ENCODE data around the gene SPAG4.

The SPAG4 gene

GRCh38 chr20:35599776-35600120 is 15.9 kb upstream of the SPAG4 start:
- DNase-seq (ENCODE audit: low read depth in 4 of 4, low spot score in 1 of 4): no peak

GRCh38 chr20:35600176-35600992 is 15.2 kb upstream of the SPAG4 start:
- no peak for DNase-seq (ENCODE audit: low read depth in 4 of 4, low spot score in 1 of 4)

GRCh38 chr20:35600993-35601973 is 14.3 kb upstream of the SPAG4 start:
- peak; percentile 52 to 71 (median 60) for DNase-seq (ENCODE audit: low read depth in 4 of 4, low spot score in 1 of 4)

- no peak for DNase-seq (ENCODE audit: low read depth in 4 of 4, low spot score in 1 of 4)
Measured at GRCh38 chr20:35601990-35602389, 13.6 kb upstream of the SPAG4 start.

- DNase-seq (ENCODE audit: low read depth in 4 of 4, low spot score in 1 of 4): no peak
Measured at GRCh38 chr20:35602851-35603495, 12.7 kb upstream of the SPAG4 start.

GRCh38 chr20:35603695-35604448 is 11.8 kb upstream of the SPAG4 start:
- DNase-seq (ENCODE audit: low read depth in 4 of 4, low spot score in 1 of 4): no peak

GRCh38 chr20:35604449-35604747 is 11.2 kb upstream of the SPAG4 start:
- DNase-seq (ENCODE audit: low read depth in 4 of 4, low spot score in 1 of 4): no peak

- no peak for DNase-seq (ENCODE audit: low read depth in 4 of 4, low spot score in 1 of 4)
Measured at GRCh38 chr20:35606127-35606526, 9.5 kb upstream of the SPAG4 start.

- DNase-seq (ENCODE audit: low read depth in 4 of 4, low spot score in 1 of 4): no peak
Measured at GRCh38 chr20:35607003-35607735, 8.5 kb upstream of the SPAG4 start.

- no peak for DNase-seq (ENCODE audit: low read depth in 4 of 4, low spot score in 1 of 4)
Measured at GRCh38 chr20:35610833-35611427, 4.7 kb upstream of the SPAG4 start.

- DNase-seq (ENCODE audit: low read depth in 4 of 4, low spot score in 1 of 4): no peak
Measured at GRCh38 chr20:35611482-35611881, 4.1 kb upstream of the SPAG4 start.

- DNase-seq (ENCODE audit: low read depth in 4 of 4, low spot score in 1 of 4): peak in 1 of 4 experiments; percentile 58
Measured at GRCh38 chr20:35616465-35617396, 1.1 kb downstream of the SPAG4 start.

- DNase-seq (ENCODE audit: low read depth in 4 of 4, low spot score in 1 of 4): no peak
Measured at GRCh38 chr20:35617397-35618262, 2.0 kb downstream of the SPAG4 start.

- no peak for DNase-seq (ENCODE audit: low read depth in 4 of 4, low spot score in 1 of 4)
Measured at GRCh38 chr20:35618263-35619131, 2.9 kb downstream of the SPAG4 start.

- peak; percentile 57 to 73 (median 62) for DNase-seq (ENCODE audit: low read depth in 4 of 4, low spot score in 1 of 4)
Measured at GRCh38 chr20:35619196-35620095, 3.8 kb downstream of the SPAG4 start.
